Gastroesophageal sphincter (tissue), 3 donors: ENCODE data around the gene GIGYF1.

Experiments used
- CTCF ChIP-seq, 4 experiments: fragments of 200-600 bp in 2 of 4; fragments of 450-650 bp in 2 of 4; sonication (generic) in 1 of 4; IDR thresholded peaks; one replicate each; pipeline ENCODE4 v1.5.1; 2017 to 2019; ENCODE audit warnings: antibody characterized with exemption in 4 of 4, mild to moderate bottlenecking in 2 of 4, moderate library complexity in 2 of 4
- POLR2A ChIP-seq, 2 donors: fragments of 450-650 bp; IDR thresholded peaks; one replicate each; pipeline ENCODE4 v1.6.1; 2017; ENCODE audit warnings: antibody characterized with exemption in 2 of 2, mild to moderate bottlenecking in 2 of 2, moderate library complexity in 1 of 2
- POLR2AphosphoS5 ChIP-seq: sonication (generic); formaldehyde crosslinking; IDR thresholded peaks from one replicate; pipeline ENCODE4 v1.6.1; 2017; ENCODE audit warnings: antibody characterized with exemption

- TF ChIP-seq CTCF (IDR thresholded peaks at IDR 0.05) (no peak), POLR2A (IDR thresholded peaks at IDR 0.05) (no peak), POLR2AphosphoS5 (no peak)
These were observed 16.5 kb downstream of the GIGYF1 start for GRCh38 chr7:100677308-100678267.
